Suprapubic skin (tissue), 4 donors: ENCODE results near the gene DFFB. TPM values are rescaled to one million over a fixed set of nuclear protein-coding genes. Genes with fewer than 3 reads are reported as not detected.

ENCODE experiments used
- DNase-seq, 2 donors: peaks; one replicate each; pipeline ENCODE4 v3.0.0-alpha.2; 2019; ENCODE audit warnings: low spot score in 2 of 2
- H3K27ac ChIP-seq: fragments of 200-600 bp; sonication (generic); one replicate; pipeline ENCODE4 v1.5.1; 2019
- H3K27me3 ChIP-seq: fragments of 200-600 bp; sonication (generic); one replicate; pipeline ENCODE4 v1.5.1; 2019
- H3K36me3 ChIP-seq: fragments of 200-600 bp; sonication (generic); one replicate; pipeline ENCODE4 v1.5.1; 2019
- H3K4me1 ChIP-seq: fragments of 200-600 bp; sonication (generic); one replicate; pipeline ENCODE4 v1.5.1; 2019
- H3K4me3 ChIP-seq: fragments of 200-600 bp; sonication (generic); one replicate; pipeline ENCODE4 v1.5.1; 2019; ENCODE audit warnings: mild to moderate bottlenecking
- H3K9me3 ChIP-seq: fragments of 200-600 bp; sonication (generic); one replicate; pipeline ENCODE4 v1.5.1; 2019
- EP300 ChIP-seq: sonication (generic); formaldehyde crosslinking; IDR thresholded peaks from one replicate; pipeline ENCODE4 v1.6.1; 2017; ENCODE audit warnings: antibody characterized with exemption
- POLR2A ChIP-seq, 2 donors: fragments of 450-650 bp; IDR thresholded peaks; one replicate each; pipeline ENCODE4 v1.6.1; 2017; ENCODE audit warnings: antibody characterized with exemption in 2 of 2, mild to moderate bottlenecking in 2 of 2, moderate library complexity in 2 of 2
- POLR2AphosphoS5 ChIP-seq, 3 donors: sonication (generic); formaldehyde crosslinking; IDR thresholded peaks; one replicate each; pipeline ENCODE4 v1.6.1; 2017; ENCODE audit warnings: antibody characterized with exemption in 3 of 3
- WGBS: methylation state at CpG from one replicate; pipeline ENCODE4 v1.1.5; 2018; 5-methylcytosine and 5-hydroxymethylcytosine counted together
- total RNA-seq, 4 donors: library from RNA; depleted of rRNA; stranded (reverse); fragments of >200 nt; gene quantifications; one replicate each; pipeline ENCODE4 v1.1.0, GENCODE V29; 2016
- TF ChIP-seq, protein P1 (sequence below), 2 donors: fragments of 200-600 bp in 1 of 2; fragments of 450-650 bp in 1 of 2; sonication (generic) in 1 of 2; IDR thresholded peaks; one replicate each; pipeline ENCODE4 v1.5.1; 2016 to 2019; ENCODE audit warnings: antibody characterized with exemption in 2 of 2, mild to moderate bottlenecking in 1 of 2, moderate library complexity in 1 of 2

Gene DFFB
- total RNA-seq, 4 donors from 2014 or later: 2.7 to 6.8 (median 4.2) TPM

DNA sequence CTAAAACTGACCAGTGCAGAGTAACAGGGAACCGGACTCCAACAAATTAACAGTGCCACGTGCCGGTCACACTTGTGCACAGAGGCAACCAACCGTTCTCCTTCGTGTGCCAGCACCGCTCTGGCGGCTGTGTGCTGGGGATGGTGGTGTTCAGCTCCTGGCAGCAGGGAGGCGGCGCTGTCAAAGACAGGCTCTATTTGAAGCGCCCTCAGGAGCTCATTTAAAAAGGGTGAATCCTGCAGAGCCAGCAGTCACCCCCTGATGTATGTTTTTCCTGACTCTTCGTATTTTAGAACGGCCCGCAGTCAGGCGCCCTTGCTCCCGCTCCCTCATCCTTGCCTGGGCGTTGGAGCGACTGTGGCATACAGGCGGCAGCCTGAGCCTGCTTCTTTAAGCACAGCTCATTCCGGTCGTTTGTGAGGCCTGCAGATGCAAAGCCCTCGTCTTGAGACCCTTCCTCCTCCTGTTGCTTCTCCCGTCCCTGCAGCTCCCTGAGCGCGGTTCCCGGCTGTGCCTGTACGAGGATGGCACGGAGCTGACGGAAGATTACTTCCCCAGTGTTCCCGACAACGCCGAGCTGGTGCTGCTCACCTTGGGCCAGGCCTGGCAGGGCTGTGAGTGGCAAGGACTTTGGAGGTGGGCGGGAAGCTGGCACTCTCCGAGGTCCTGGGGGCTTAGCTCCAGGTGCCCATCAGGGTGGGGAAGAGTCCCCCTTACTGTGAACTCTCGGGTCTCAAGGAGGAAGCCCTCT, 1.1 kb downstream of the DFFB start:
- no peaks in the 10 kb centered on the region for H3K9me3 ChIP-seq
- peaks cover 26% of the 10 kb centered on the region for H3K4me1 ChIP-seq
- 64% methylated on average over 21 of the region's 34 CpGs for WGBS
- TF ChIP-seq EP300: no peak
- H3K4me3 ChIP-seq: peak overlapping the region; percentile 75
- no peaks in the 10 kb centered on the region for H3K27me3 ChIP-seq
- H3K27ac ChIP-seq: no peak overlapping the region
- DNase-seq: no peak
- H3K36me3 ChIP-seq: no peaks in the 10 kb centered on the region

DNA sequence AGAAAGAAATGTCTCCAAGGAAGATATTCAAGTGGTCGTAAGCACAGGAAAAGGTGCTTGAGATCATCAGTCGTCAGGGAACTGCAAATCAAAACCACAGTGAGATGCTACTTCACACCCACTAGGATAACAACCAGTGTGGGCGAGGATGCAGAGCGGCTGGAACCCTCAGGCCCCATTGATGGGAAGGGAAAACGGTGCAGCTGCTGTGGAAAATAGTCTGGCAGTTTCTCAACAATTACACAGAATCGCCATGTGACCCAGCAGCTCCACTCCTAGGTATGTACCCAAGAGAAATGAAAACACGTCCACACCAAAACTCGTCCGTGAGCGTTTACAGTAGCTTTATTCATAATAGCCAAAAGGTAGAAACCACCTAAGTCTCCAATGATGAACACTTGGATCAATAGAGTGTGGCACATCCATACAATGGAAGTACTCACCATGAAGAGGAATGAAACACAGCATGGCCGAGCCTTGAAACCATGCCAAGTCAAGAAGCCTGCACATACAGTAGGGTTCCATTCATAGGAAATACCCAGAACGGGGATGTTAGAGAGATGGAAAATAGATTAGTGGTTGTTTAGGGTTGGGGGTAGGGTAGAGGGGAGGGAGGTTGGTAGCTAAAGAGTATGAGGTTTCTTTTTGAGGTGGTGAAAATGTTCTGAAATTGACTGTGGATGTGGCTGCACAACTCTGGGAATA, 6.1 kb downstream of the DFFB start:
- peaks cover 7% of the 10 kb centered on the region for H3K4me1 ChIP-seq
- H3K4me3 ChIP-seq: no peak overlapping the region
- no peaks in the 10 kb centered on the region for H3K9me3 ChIP-seq
- peaks cover 18% of the 10 kb centered on the region for H3K36me3 ChIP-seq
- no peak overlapping the region for H3K27ac ChIP-seq
- no peak for DNase-seq
- 64% methylated on average over 12 of the region's 12 CpGs for WGBS
- TF ChIP-seq POLR2AphosphoS5 (IDR thresholded peaks at IDR 0.05) (no peak), POLR2A (IDR thresholded peaks at IDR 0.05) (no peak), EP300 (no peak)
- TF ChIP-seq, protein P1, sequence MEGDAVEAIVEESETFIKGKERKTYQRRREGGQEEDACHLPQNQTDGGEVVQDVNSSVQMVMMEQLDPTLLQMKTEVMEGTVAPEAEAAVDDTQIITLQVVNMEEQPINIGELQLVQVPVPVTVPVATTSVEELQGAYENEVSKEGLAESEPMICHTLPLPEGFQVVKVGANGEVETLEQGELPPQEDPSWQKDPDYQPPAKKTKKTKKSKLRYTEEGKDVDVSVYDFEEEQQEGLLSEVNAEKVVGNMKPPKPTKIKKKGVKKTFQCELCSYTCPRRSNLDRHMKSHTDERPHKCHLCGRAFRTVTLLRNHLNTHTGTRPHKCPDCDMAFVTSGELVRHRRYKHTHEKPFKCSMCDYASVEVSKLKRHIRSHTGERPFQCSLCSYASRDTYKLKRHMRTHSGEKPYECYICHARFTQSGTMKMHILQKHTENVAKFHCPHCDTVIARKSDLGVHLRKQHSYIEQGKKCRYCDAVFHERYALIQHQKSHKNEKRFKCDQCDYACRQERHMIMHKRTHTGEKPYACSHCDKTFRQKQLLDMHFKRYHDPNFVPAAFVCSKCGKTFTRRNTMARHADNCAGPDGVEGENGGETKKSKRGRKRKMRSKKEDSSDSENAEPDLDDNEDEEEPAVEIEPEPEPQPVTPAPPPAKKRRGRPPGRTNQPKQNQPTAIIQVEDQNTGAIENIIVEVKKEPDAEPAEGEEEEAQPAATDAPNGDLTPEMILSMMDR (IDR thresholded peaks at IDR 0.05): no peak
- no peaks in the 10 kb centered on the region for H3K27me3 ChIP-seq

DNA sequence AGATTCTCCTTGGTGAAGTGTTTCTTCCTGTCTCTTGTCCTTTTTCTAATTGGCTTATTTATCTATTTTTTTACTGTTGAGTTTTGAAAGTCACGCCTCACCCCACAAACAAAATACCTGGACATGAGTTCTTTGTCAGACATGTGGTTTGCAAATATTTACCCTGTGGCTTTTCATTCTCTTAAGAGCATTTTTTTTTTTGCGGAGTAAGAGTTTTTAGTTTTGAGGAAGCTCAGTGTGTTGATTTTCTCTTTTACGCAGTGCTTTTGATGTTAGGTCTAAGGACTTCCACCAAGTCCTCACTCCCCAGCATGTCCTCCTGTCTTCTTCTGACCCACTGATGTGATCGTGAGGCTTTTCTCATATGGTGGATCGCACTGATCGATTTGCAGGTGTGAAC, 7.6 kb downstream of the DFFB start:
- Histone ChIP-seq H3K27ac (no peak overlapping the region), H3K4me1 (no peaks in the 10 kb centered on the region), H3K4me3 (no peak overlapping the region), H3K36me3 (peaks cover 24% of the 10 kb centered on the region), H3K27me3 (no peaks in the 10 kb centered on the region), H3K9me3 (no peaks in the 10 kb centered on the region)
- DNase-seq: no peak
- TF ChIP-seq POLR2A (IDR thresholded peaks at IDR 0.05): no peak
- WGBS: 88% methylated on average over 6 of the region's 6 CpGs

DNA sequence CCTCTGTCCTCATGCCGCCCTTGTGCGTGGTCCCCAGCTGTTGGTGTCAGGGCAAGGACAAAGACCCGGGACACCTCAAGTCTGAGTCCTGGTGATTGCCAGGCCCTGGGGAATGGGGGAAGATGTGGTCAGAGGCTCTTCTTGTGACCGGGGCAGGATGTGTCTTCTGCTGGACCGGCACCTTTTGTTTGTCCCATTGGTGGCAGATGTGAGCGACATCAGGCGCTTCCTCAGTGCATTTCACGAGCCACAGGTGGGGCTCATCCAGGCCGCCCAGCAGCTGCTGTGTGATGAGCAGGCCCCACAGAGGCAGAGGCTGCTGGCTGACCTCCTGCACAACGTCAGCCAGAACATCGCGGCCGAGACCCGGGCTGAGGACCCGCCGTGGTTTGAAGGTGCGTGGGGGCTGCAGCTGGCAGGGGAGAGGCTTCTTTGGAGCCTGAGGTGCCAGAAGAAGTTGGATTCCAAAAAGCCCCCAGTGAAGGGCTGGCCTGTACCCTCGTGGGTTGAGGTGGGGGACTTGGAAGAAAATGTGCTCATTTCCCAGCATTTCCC, 8.4 kb downstream of the DFFB start:
- Histone ChIP-seq H3K9me3 (no peaks in the 10 kb centered on the region), H3K4me1 (no peaks in the 10 kb centered on the region), H3K27ac (no peak overlapping the region), H3K36me3 (peaks cover 32% of the 10 kb centered on the region), H3K4me3 (no peak overlapping the region), H3K27me3 (no peaks in the 10 kb centered on the region)
- DNase-seq: no peak
- TF ChIP-seq EP300: no peak
- TF ChIP-seq, protein P1 (IDR thresholded peaks at IDR 0.05): no peak
- no peak for TF ChIP-seq POLR2AphosphoS5 (IDR thresholded peaks at IDR 0.05)
- no peak for TF ChIP-seq POLR2A (IDR thresholded peaks at IDR 0.05)
- WGBS: 82% methylated on average over 13 of the region's 18 CpGs

DNA sequence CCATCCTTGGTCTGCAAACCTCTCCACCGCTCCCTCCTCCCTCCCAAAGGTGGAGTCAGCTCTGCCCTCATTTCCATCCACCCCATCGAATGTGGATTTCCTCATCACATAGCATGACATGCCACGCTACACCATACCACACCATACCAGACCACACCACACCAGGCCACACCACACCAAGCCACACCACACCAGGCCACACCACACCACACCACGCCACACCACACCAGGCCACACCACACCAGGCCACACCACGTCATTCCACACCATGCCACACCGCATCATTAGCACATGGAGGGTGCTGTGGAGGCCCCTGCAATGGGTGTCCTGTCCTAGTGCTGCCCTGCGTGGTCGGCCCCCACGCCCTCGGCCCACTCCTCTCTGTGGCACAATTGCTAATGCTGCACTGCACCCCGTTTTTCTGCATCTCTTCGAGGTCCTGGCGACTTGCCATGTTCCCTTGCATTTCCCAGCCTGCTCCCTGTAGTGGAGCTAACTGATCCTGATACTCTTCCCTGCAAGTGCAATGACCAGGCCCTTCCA, 11.3 kb downstream of the DFFB start:
- TF ChIP-seq EP300: no peak
- no peak for TF ChIP-seq POLR2A (IDR thresholded peaks at IDR 0.05)
- TF ChIP-seq POLR2AphosphoS5 (IDR thresholded peaks at IDR 0.05): no peak
- TF ChIP-seq, protein P1 (IDR thresholded peaks at IDR 0.05): no peak
- Histone ChIP-seq H3K4me3 (no peak overlapping the region), H3K27me3 (no peaks in the 10 kb centered on the region), H3K27ac (no peak overlapping the region), H3K4me1 (no peaks in the 10 kb centered on the region), H3K9me3 (no peaks in the 10 kb centered on the region), H3K36me3 (peaks cover 58% of the 10 kb centered on the region)
- 86% methylated on average over 13 of the region's 13 CpGs for WGBS
- no peak for DNase-seq

DNA sequence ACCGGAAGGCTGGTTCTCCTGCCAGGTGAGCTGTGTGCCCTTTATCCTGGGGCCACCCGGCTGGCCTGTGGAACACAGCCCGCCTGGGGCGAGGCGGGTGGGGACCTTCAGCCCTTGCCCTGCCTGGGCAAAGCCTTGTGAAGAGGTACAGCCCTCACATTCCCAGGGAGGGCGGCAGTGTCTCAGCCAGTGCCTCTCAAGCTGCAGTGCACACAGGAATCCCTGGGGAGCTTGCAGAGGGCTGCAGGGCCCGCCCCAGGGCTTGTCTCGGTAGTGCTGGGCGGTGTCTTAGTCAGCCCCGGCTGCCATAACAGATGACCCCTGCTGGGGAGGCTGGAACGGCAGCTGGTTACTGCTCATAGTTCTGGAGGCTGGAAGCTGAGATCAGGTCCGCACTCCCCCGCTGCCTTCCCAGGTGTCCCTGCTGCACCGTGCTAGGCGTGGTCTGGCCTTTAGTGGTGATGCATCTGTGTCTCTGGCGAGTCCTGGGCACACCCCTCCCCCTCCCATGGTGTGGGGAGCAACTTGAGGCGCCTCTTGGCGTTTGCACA, 12.6 kb downstream of the DFFB start:
- Histone ChIP-seq H3K9me3 (no peaks in the 10 kb centered on the region), H3K27ac (no peak overlapping the region), H3K4me1 (no peaks in the 10 kb centered on the region), H3K4me3 (no peak overlapping the region), H3K27me3 (no peaks in the 10 kb centered on the region), H3K36me3 (peaks cover 67% of the 10 kb centered on the region)
- DNase-seq: no peak
- 67% methylated on average over 3 of the region's 18 CpGs for WGBS
- TF ChIP-seq EP300 (no peak), POLR2AphosphoS5 (IDR thresholded peaks at IDR 0.05) (no peak), POLR2A (IDR thresholded peaks at IDR 0.05) (no peak)
- TF ChIP-seq, protein P1 (IDR thresholded peaks at IDR 0.05): no peak
